ENCODE measurements around the gene STEAP3.

Gene STEAP3

DNA sequence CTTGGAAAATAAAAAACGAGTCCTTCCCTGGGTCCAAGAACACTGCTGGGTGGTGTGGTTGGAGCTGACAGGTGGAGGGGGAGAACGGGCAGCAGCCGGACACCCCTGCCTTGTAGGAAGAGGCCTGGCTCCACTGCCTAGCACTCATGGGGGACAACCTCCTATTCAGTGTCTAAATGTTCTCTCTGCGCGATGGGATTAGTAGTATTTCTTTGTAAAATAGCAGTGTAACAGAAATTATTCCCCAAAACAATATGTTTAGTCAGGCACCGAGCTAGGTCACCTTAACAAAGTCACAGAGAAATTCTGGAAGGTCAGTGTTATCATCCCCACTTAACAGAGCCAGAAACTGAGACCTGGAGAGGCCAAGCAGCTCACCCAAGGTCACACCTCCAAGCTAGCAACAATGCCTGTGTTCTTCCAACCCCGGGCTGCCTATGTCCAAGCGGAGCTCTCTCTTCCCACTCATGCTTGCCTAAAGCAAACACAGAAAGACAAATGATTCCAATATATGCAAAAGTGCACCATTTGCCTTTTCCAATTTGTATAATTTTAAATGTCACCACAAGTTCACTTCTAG lies 68.0 kb downstream of the STEAP3 start:
- no peak for TF ChIP-seq TAF1 (IDR thresholded peaks at IDR 0.05; ENCODE audit: borderline replicate concordance, insufficient read depth, low read length)
- no peak for TF ChIP-seq FOXP2 (optimal IDR thresholded peaks at IDR 0.05; ENCODE audit: borderline replicate concordance, extremely low read depth, extremely low read length, insufficient read depth)
- TF ChIP-seq REST (IDR thresholded peaks at IDR 0.05; ENCODE audit: insufficient read depth in 1 of 2, low read depth in 2 of 2, low read length in 2 of 2): no peak
- TF ChIP-seq SIN3A (IDR thresholded peaks at IDR 0.05; ENCODE audit: borderline replicate concordance, insufficient read depth, low read length): no peak
- no peak for TF ChIP-seq POLR2AphosphoS5 (IDR thresholded peaks at IDR 0.05; ENCODE audit: low read depth, low read length)

- TF ChIP-seq POLR2AphosphoS5 (IDR thresholded peaks at IDR 0.05; ENCODE audit: low read depth, low read length) (no peak), REST (IDR thresholded peaks at IDR 0.05; ENCODE audit: insufficient read depth in 1 of 2, low read depth in 2 of 2, low read length in 2 of 2) (no peak), SIN3A (IDR thresholded peaks at IDR 0.05; ENCODE audit: borderline replicate concordance, insufficient read depth, low read length) (no peak), TAF1 (IDR thresholded peaks at IDR 0.05; ENCODE audit: borderline replicate concordance, insufficient read depth, low read length) (no peak), FOXP2 (optimal IDR thresholded peaks at IDR 0.05; ENCODE audit: borderline replicate concordance, extremely low read depth, extremely low read length, insufficient read depth) (no peak)
Measured at GRCh38 chr2:119292226-119292625, 68.6 kb downstream of the STEAP3 start.

GRCh38 chr2:119293254-119293653 lies 69.6 kb downstream of the STEAP3 start:
- TF ChIP-seq SIN3A (IDR thresholded peaks at IDR 0.05; ENCODE audit: borderline replicate concordance, insufficient read depth, low read length) (no peak), REST (IDR thresholded peaks at IDR 0.05; ENCODE audit: insufficient read depth in 1 of 2, low read depth in 2 of 2, low read length in 2 of 2) (no peak), TAF1 (IDR thresholded peaks at IDR 0.05; ENCODE audit: borderline replicate concordance, insufficient read depth, low read length) (no peak), POLR2AphosphoS5 (IDR thresholded peaks at IDR 0.05; ENCODE audit: low read depth, low read length) (no peak), FOXP2 (optimal IDR thresholded peaks at IDR 0.05; ENCODE audit: borderline replicate concordance, extremely low read depth, extremely low read length, insufficient read depth) (no peak)

DNA sequence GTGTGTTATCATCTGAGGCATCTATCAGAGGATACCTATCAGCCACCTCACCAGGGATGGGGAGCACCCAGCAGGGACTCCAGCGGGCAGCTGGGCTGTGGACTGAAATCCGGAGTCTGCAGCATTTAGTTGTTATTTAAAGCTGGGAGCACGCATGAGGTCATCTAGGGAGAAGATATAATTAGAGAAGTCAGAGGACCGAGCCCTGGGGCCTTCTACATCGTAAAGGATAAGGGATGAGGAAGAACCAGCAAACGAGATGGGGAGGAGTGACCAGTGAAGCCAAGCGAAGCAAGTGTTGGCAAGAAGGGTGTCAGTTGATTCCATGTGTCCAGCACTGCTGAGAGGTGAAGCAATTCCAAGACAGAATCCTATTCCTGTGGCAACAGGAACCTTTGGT lies 70.3 kb downstream of the STEAP3 start:
- no peak for TF ChIP-seq TAF1 (IDR thresholded peaks at IDR 0.05; ENCODE audit: borderline replicate concordance, insufficient read depth, low read length)
- no peak for TF ChIP-seq FOXP2 (optimal IDR thresholded peaks at IDR 0.05; ENCODE audit: borderline replicate concordance, extremely low read depth, extremely low read length, insufficient read depth)
- TF ChIP-seq SIN3A (IDR thresholded peaks at IDR 0.05; ENCODE audit: borderline replicate concordance, insufficient read depth, low read length): no peak
- no peak for TF ChIP-seq POLR2AphosphoS5 (IDR thresholded peaks at IDR 0.05; ENCODE audit: low read depth, low read length)

- TF ChIP-seq TAF1 (IDR thresholded peaks at IDR 0.05; ENCODE audit: borderline replicate concordance, insufficient read depth, low read length) (no peak), REST (IDR thresholded peaks at IDR 0.05; ENCODE audit: insufficient read depth in 1 of 2, low read depth in 2 of 2, low read length in 2 of 2) (no peak), POLR2AphosphoS5 (IDR thresholded peaks at IDR 0.05; ENCODE audit: low read depth, low read length) (no peak), SIN3A (IDR thresholded peaks at IDR 0.05; ENCODE audit: borderline replicate concordance, insufficient read depth, low read length) (no peak), FOXP2 (optimal IDR thresholded peaks at IDR 0.05; ENCODE audit: borderline replicate concordance, extremely low read depth, extremely low read length, insufficient read depth) (no peak)
Measured at GRCh38 chr2:119294671-119295070, 71.0 kb downstream of the STEAP3 start.

Measured in PFSK-1 (cell line).